Measurements from ENCODE around the gene SLC1A1. TPM values are rescaled to one million over a fixed set of nuclear protein-coding genes. Genes with fewer than 3 reads are reported as not detected.

Gene SLC1A1
- total and polyA plus RNA-seq, 2 experiments from 2014 or later = 3.7 to 8.2 TPM

DNA sequence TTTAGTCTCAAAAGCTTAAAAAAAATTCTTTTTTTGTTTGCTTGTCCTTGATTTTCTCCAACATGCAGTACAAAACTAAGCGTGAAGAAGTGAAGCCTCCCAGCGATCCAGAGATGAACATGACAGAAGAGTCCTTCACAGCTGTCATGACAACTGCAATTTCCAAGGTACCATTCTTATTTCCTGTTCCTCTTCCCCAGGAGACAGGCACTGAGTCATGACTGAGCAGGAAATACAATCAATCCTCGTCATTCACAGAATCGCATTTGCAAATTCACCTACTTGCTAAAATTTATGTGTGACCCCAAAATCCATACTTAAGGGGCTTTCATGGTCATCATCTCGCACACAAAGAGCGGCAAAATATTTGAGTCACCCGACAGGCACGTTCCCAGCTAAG lies 77.3 kb downstream of the SLC1A1 start (continued):
- TF ChIP-seq, protein P1, sequence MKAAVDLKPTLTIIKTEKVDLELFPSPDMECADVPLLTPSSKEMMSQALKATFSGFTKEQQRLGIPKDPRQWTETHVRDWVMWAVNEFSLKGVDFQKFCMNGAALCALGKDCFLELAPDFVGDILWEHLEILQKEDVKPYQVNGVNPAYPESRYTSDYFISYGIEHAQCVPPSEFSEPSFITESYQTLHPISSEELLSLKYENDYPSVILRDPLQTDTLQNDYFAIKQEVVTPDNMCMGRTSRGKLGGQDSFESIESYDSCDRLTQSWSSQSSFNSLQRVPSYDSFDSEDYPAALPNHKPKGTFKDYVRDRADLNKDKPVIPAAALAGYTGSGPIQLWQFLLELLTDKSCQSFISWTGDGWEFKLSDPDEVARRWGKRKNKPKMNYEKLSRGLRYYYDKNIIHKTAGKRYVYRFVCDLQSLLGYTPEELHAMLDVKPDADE (IDR thresholded peaks at IDR 0.05) = no peak
- no peak for TF ChIP-seq ZNF114 (CRISPR knock-in tag; IDR thresholded peaks at IDR 0.05)

GRCh38 chr9:4569101-4569500 lies 78.8 kb downstream of the SLC1A1 start:
- H3K9me2 ChIP-seq (ENCODE audit: insufficient read depth) = no peaks in the 10 kb centered on the region
- no peaks in the 10 kb centered on the region for H3K36me3 ChIP-seq (ENCODE audit: insufficient read depth)
- H3K27me3 ChIP-seq (ENCODE audit: insufficient read depth) = no peaks in the 10 kb centered on the region
- no peaks in the 10 kb centered on the region; the same call in 2 of the 3 replicates for H3K9me3 Mint-ChIP-seq
- H3F3A ChIP-seq (replicated peaks; ENCODE audit: low read depth) = no peaks in the 10 kb centered on the region
- H3K4me3 Mint-ChIP-seq = no peak overlapping the region
- peaks cover 5% of the 10 kb centered on the region; the same call in 2 of the 3 replicates for H3K4me1 Mint-ChIP-seq
- no peak for DNase-seq (ENCODE audit: low spot score)
- H4K20me1 ChIP-seq (replicated peaks; ENCODE audit: insufficient read depth) = 0 out of 2 replicates have a peak, but pooled peaks cover 3% of the 10 kb centered on the region
- no peaks in the 10 kb centered on the region for H3K27me3 Mint-ChIP-seq (ENCODE audit: insufficient read depth, low read depth, poor library complexity)
- H2AFZ ChIP-seq = no peak overlapping the region
- no peak overlapping the region for H3K27ac Mint-ChIP-seq
- no peaks in the 10 kb centered on the region for H3K4me1 ChIP-seq (ENCODE audit: insufficient read depth)
- ATAC-seq = no peak
- no peak overlapping the region for H3K27ac ChIP-seq (ENCODE audit: low read depth)
- no peak overlapping the region for H3K4me2 ChIP-seq
- peaks cover 3% of the 10 kb centered on the region; the same call in 2 of the 3 replicates for H3K36me3 Mint-ChIP-seq (ENCODE audit: low read depth)
- TF ChIP-seq POLR2AphosphoS5 (IDR thresholded peaks at IDR 0.05; ENCODE audit: low read depth) = no peak
- TF ChIP-seq, protein P2, sequence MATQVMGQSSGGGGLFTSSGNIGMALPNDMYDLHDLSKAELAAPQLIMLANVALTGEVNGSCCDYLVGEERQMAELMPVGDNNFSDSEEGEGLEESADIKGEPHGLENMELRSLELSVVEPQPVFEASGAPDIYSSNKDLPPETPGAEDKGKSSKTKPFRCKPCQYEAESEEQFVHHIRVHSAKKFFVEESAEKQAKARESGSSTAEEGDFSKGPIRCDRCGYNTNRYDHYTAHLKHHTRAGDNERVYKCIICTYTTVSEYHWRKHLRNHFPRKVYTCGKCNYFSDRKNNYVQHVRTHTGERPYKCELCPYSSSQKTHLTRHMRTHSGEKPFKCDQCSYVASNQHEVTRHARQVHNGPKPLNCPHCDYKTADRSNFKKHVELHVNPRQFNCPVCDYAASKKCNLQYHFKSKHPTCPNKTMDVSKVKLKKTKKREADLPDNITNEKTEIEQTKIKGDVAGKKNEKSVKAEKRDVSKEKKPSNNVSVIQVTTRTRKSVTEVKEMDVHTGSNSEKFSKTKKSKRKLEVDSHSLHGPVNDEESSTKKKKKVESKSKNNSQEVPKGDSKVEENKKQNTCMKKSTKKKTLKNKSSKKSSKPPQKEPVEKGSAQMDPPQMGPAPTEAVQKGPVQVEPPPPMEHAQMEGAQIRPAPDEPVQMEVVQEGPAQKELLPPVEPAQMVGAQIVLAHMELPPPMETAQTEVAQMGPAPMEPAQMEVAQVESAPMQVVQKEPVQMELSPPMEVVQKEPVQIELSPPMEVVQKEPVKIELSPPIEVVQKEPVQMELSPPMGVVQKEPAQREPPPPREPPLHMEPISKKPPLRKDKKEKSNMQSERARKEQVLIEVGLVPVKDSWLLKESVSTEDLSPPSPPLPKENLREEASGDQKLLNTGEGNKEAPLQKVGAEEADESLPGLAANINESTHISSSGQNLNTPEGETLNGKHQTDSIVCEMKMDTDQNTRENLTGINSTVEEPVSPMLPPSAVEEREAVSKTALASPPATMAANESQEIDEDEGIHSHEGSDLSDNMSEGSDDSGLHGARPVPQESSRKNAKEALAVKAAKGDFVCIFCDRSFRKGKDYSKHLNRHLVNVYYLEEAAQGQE (IDR thresholded peaks at IDR 0.05; ENCODE audit: unreplicated experiment) = no peak
- no peak for TF ChIP-seq EZH2phosphoT487 (IDR thresholded peaks at IDR 0.05; ENCODE audit: unreplicated experiment)
- TF ChIP-seq NANOG (IDR thresholded peaks at IDR 0.05; ENCODE audit: borderline replicate concordance) = no peak
- TF ChIP-seq JUNB (IDR thresholded peaks at IDR 0.05; ENCODE audit: unreplicated experiment) = no peak
- no peaks in the 10 kb centered on the region for H3K79me2 ChIP-seq (replicated peaks; ENCODE audit: insufficient read depth)
- no peak overlapping the region for H3K4me3 ChIP-seq

- ATAC-seq (no peak), DNase-seq (ENCODE audit: low spot score) (no peak)
- Histone ChIP-seq H3K4me3 (no peak overlapping the region), H3K36me3 (ENCODE audit: insufficient read depth) (no peaks in the 10 kb centered on the region), H3F3A (replicated peaks; ENCODE audit: low read depth) (no peaks in the 10 kb centered on the region), H3K27ac (ENCODE audit: low read depth) (no peak overlapping the region), H2AFZ (no peak overlapping the region), H4K20me1 (replicated peaks; ENCODE audit: insufficient read depth) (no peaks in the 10 kb centered on the region), H3K9me2 (ENCODE audit: insufficient read depth) (no peaks in the 10 kb centered on the region), H3K4me2 (no peak overlapping the region), H3K4me1 (ENCODE audit: insufficient read depth) (peaks cover 3% of the 10 kb centered on the region; the same call in 1 of the 2 replicates), H3K27me3 (ENCODE audit: insufficient read depth) (no peaks in the 10 kb centered on the region), H3K79me2 (replicated peaks; ENCODE audit: insufficient read depth) (no peaks in the 10 kb centered on the region)
- no peak overlapping the region for H3K4me3 Mint-ChIP-seq
- H3K9me3 Mint-ChIP-seq = no peaks in the 10 kb centered on the region; the same call in 1 of the 3 replicates
- peaks cover 9% of the 10 kb centered on the region for H3K4me1 Mint-ChIP-seq
- H3K27ac Mint-ChIP-seq = no peak overlapping the region
- H3K27me3 Mint-ChIP-seq (ENCODE audit: insufficient read depth, low read depth, poor library complexity) = peaks cover 2% of the 10 kb centered on the region
- no peaks in the 10 kb centered on the region for H3K36me3 Mint-ChIP-seq (ENCODE audit: low read depth)
- TF ChIP-seq NANOG (IDR thresholded peaks at IDR 0.05; ENCODE audit: borderline replicate concordance) (no peak), CREB1 (CRISPR knock-in tag; IDR thresholded peaks at IDR 0.05; ENCODE audit: low read depth) (no peak), STAT1 (IDR thresholded peaks at IDR 0.05; ENCODE audit: unreplicated experiment) (no peak), EZH2phosphoT487 (IDR thresholded peaks at IDR 0.05; ENCODE audit: unreplicated experiment) (no peak), POLR2AphosphoS5 (IDR thresholded peaks at IDR 0.05; ENCODE audit: low read depth) (no peak), ZNF331 (CRISPR knock-in tag; IDR thresholded peaks at IDR 0.05; ENCODE audit: low read depth) (no peak), ZNF114 (CRISPR knock-in tag; IDR thresholded peaks at IDR 0.05) (no peak), EZH2 (IDR thresholded peaks at IDR 0.05; ENCODE audit: low read depth, unreplicated experiment) (no peak)
- TF ChIP-seq, protein P1 (IDR thresholded peaks at IDR 0.05) = no peak
- TF ChIP-seq, protein P2 (IDR thresholded peaks at IDR 0.05; ENCODE audit: unreplicated experiment) = no peak
Measured at GRCh38 chr9:4572184-4572826, 82.0 kb downstream of the SLC1A1 start.
